NCI-H446 treated with DMSO at 0.1 percent for 48 hours (cell line): ENCODE data around the gene GCNA.
"Not testable (repeated sequence)": the region's sequence is repeated elsewhere in the genome, so short reads cannot be mapped to it uniquely, and the experiment has no call there.

ENCODE experiments used
- DNase-seq: peaks from one replicate; lab custom pipeline; 2025; lab: John Stamatoyannopoulos, UW

Gene GCNA

DNA sequence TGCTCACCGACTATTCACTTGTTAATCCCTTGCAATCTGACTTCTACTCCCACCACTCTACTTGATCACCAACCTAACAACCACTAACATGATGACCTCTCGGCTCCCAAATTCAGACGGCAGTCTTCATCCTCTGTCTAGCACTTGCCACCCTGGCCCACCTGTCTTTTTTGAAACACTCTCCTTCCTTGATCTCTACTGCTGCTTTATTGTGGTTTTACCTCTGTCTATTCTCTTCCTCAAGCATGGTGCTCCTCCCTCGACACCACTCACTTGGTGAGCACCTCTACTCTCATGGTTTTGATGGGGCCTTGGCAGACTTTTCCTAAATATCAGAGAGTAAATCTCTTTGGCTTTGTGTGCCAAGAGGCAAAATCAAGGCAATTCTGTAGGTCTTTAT lies 61.8 kb downstream of the GCNA start:
- no peak for DNase-seq

DNA sequence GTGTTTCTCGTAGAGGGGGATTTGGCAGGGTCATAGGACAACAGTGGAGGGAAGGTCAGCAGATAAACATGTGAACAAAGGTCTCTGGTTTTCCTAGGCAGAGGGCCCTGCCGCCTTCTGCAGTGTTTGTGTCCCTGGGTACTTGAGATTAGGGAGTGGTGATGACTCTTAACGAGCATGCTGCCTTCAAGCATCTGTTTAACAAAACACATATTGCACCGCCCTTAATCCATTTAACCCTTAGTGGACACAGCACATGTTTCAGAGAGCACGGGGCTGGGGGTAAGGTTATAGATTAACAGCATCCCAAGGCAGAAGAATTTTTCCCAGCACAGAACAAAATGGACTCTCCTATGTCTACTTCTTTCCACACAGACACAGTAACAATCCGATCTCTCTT lies 66.2 kb downstream of the GCNA start:
- DNase-seq: not testable (repeated sequence)

- no peak for DNase-seq
These were observed 72.2 kb downstream of the GCNA start for GRCh38 chrX:71650333-71650969.

DNA sequence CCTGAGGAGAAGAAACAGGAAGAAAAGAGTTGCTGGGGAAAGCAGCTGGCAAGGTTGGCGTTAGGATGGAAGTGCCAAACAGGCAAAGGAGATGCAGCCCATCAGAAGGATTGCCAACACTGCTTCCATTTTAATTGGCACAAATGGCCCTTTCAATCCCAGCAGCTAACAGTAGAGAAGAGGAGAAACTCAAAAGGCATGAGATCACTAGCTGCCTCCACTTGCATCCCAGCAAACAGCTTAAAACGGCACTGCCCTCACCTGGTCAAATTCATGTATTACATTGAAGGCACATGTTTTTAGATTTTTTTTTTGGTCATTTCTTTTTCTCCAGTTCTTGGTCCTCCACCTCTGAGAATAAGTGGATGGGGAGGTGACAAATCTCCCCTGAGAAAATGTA lies 74.2 kb downstream of the GCNA start:
- peak; percentile 5 for DNase-seq

DNA sequence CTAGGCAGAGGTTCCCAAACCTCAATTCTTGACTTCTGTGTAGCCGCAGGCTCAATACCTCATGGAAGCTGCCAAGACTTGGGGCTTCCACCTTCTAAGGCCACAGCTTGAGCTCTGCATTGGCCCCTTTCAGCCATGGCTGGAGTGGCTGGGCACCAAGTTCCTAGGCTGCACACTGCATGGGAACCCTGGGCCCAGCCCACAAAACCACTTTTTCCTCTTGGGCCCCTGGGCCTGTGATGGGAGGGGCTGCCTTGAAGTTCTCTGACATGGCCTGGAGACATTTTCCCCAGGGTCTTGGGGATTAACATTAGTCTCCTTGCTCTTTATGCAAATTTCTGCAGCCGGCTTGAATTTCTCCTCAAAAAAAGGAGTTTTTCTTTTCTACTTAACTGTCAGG lies 75.1 kb downstream of the GCNA start:
- no peak for DNase-seq

GRCh38 chrX:71657267-71657666 lies 79.0 kb downstream of the GCNA start:
- no peak for DNase-seq

DNA sequence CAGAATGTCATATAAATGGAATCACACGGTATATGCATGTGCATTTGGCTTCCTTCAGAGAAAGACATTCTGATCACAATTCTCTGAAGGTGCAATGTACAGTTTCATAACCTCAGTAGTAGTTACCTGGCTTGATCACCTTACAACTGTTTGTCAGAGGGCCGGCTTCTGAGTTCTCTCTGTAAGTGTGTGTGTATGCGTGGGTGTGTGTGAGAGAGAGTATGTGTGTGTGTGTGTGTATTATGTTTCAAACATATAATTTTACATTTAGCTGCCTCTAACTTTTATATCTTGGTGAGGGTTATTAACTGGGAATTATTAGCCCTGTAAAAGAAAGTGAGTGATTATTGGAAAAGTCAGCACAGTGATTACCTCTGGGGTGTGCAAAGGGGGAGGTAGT lies 81.1 kb downstream of the GCNA start:
- no peak for DNase-seq

GRCh38 chrX:71659959-71660358 lies 81.7 kb downstream of the GCNA start:
- no peak for DNase-seq

GRCh38 chrX:71660562-71661416 lies 82.6 kb downstream of the GCNA start:
- no peak for DNase-seq

DNA sequence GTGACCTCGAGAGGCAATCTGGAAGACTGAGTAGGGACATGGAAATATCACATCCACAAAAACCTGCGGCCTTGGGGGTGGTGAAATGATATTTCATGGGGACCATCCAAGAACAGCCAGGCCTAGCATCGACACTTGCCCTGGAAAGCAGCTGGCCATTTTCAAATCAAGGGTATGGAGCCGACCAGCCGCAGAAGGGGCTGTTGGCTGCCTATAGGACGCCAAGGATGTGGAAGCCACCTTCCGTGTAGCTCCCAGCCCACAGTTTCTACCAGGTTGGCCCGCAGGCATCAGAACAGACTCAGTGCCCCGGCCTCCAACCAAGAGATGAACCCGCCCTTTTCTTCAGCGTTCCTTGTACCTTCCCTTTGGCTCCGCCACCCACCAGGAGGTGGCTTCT lies 83.7 kb downstream of the GCNA start:
- no peak for DNase-seq

DNA sequence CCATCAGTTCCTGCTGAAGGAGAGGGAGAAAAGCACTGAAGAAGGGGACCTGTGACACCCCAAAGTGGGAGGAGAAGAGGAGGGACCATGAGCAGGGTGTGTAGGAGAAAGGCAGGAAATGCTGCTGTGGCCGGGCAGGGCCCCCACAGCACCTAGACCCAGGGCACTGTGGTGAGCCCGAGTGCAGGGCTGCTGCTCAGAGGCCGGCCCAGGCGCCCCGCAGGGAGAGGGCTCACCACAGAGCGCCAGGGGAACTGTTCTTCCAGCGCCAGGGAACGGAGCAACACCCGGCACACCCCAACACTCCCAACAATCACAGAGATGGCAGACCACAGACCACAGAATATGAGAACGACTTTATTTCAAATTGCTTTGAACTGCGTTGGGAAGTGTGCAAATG lies 84.4 kb downstream of the GCNA start:
- not testable (repeated sequence) for DNase-seq
